K562 (cell line): ENCODE results near the gene SYTL2. TPM values are rescaled to one million over a fixed set of nuclear protein-coding genes. Genes with fewer than 3 reads are reported as not detected.

Experiments used
- CHD1 ChIP-seq: fragments of 200-600 bp; sonication (generic); IDR thresholded peaks from one replicate; pipeline ENCODE4 v1.6.1; 2012; ENCODE audit warnings: mild to moderate bottlenecking, moderate library complexity, low read length, inconsistent platforms
- CHD2 ChIP-seq: IDR thresholded peaks from 2 replicates; pipeline ENCODE4 v1.6.1; 2011; ENCODE audit warnings: low read depth, low read length
- CREB1 ChIP-seq, 2 experiments: sonication (generic) in 1 of 2; formaldehyde crosslinking in 1 of 2; IDR thresholded peaks; 2 replicates each; pipeline versions ENCODE4 v1.6.1 to v1.8.0; 2012 to 2022; ENCODE audit warnings: inconsistent platforms in 1 of 2, mild to moderate bottlenecking in 1 of 2, missing genetic modification reagents in 1 of 2, moderate library complexity in 1 of 2
- ELK1 ChIP-seq: sonication (generic); formaldehyde crosslinking; IDR thresholded peaks from 2 replicates; pipeline ENCODE4 v1.8.1; 2022; ENCODE audit warnings: missing genetic modification reagents
- ETS2 ChIP-seq: IDR thresholded peaks from 2 replicates; pipeline ENCODE4 v1.6.1; 2016; ENCODE audit warnings: borderline replicate concordance, missing genetic modification characterization, mild to moderate bottlenecking, moderate library complexity, missing compliant biosample characterization; ENCODE audit not compliant: poor library complexity, severe bottlenecking
- ETV5 ChIP-seq: sonication (generic); formaldehyde crosslinking; IDR thresholded peaks from 2 replicates; pipeline ENCODE4 v1.4.0; 2020; ENCODE audit warnings: low read depth, mild to moderate bottlenecking, missing genetic modification reagents
- ETV6 ChIP-seq, 3 experiments: fragments of 150-350 bp in 1 of 3; sonication (generic) in 1 of 3; formaldehyde crosslinking in 1 of 3; IDR thresholded peaks; 2 replicates each; pipeline versions ENCODE4 v1.6.1 to v1.8.0; 2014 to 2022; ENCODE audit warnings: borderline replicate concordance in 2 of 3, low read depth in 2 of 3, antibody characterized with exemption in 1 of 3, low read length in 1 of 3, mild to moderate bottlenecking in 1 of 3, missing genetic modification reagents in 1 of 3
- FUS ChIP-seq: fragments of 200-400 bp; formaldehyde crosslinking; optimal IDR thresholded peaks from 2 replicates; pipeline ENCODE3; 2017; ENCODE audit warnings: low read depth, low read length
- GABPB1 ChIP-seq: sonication (generic); formaldehyde crosslinking; IDR thresholded peaks from 2 replicates; pipeline ENCODE4 v1.8.0; 2022; ENCODE audit warnings: mild to moderate bottlenecking, missing genetic modification reagents
- HDAC2 ChIP-seq: fragments of 450-650 bp; IDR thresholded peaks from 2 replicates; pipeline ENCODE4 v1.6.1; 2016; ENCODE audit warnings: mild to moderate bottlenecking
- HMG20A ChIP-seq: fragments of 450-650 bp; formaldehyde crosslinking; conservative IDR thresholded peaks from 2 replicates; pipeline ENCODE4 v1.4.0; 2020; ENCODE audit warnings: mild to moderate bottlenecking, mixed read lengths
- KAT7 ChIP-seq: sonication (generic); formaldehyde crosslinking; IDR thresholded peaks from 2 replicates; pipeline ENCODE4 v1.8.0; 2022; ENCODE audit warnings: missing genetic modification reagents, mild to moderate bottlenecking, borderline replicate concordance
- NCOA4 ChIP-seq: fragments of 450-650 bp; IDR thresholded peaks from 2 replicates; pipeline ENCODE4 v1.6.1; 2018; ENCODE audit warnings: mild to moderate bottlenecking; ENCODE audit not compliant: partially characterized antibody
- NFE2 ChIP-seq: IDR thresholded peaks from 2 replicates; pipeline ENCODE4 v1.6.1; 2014; ENCODE audit warnings: antibody characterized with exemption, low read depth
- PHF8 ChIP-seq: fragments of 200-600 bp; sonication (generic); IDR thresholded peaks from 2 replicates; pipeline ENCODE4 v1.6.1; 2012; ENCODE audit warnings: mixed run types, mild to moderate bottlenecking, inconsistent platforms, low read length, moderate library complexity, borderline replicate concordance
- POLR2G ChIP-seq: fragments of 200-400 bp; formaldehyde crosslinking; IDR thresholded peaks from 2 replicates; pipeline ENCODE4 v1.6.1; 2017; ENCODE audit warnings: low read depth, mild to moderate bottlenecking, antibody characterized with exemption, low read length, moderate library complexity
- RB1 ChIP-seq: fragments of 450-650 bp; IDR thresholded peaks from 2 replicates; pipeline ENCODE4 v1.6.1; 2017; ENCODE audit warnings: low read depth, mild to moderate bottlenecking
- RFX1 ChIP-seq: fragments of 450-650 bp; IDR thresholded peaks from 2 replicates; pipeline ENCODE4 v1.6.1; 2016; ENCODE audit warnings: mild to moderate bottlenecking, moderate library complexity
- SMAD4 ChIP-seq: fragments of 250-450 bp; sonication (Bioruptor Pico); conservative IDR thresholded peaks from 2 replicates; pipeline ENCODE4 v1.8.0; 2021; ENCODE audit warnings: inconsistent platforms, mild to moderate bottlenecking, moderate library complexity
- SP1 ChIP-seq: sonication (generic); formaldehyde crosslinking; IDR thresholded peaks from 2 replicates; pipeline ENCODE4 v1.8.1; 2022; ENCODE audit warnings: mild to moderate bottlenecking, missing genetic modification reagents
- TBP ChIP-seq: optimal IDR thresholded peaks from 2 replicates; pipeline ENCODE3; 2011; ENCODE audit warnings: low read depth, low read length, improper control_type of control experiment
- THRA ChIP-seq: fragments of 450-650 bp; IDR thresholded peaks from 2 replicates; pipeline ENCODE4 v1.6.1; 2017; ENCODE audit warnings: mild to moderate bottlenecking, moderate library complexity
- ZBTB7A ChIP-seq: IDR thresholded peaks from 2 replicates; pipeline ENCODE4 v1.6.1; 2011; ENCODE audit warnings: low read depth, mild to moderate bottlenecking, low read length, moderate library complexity, borderline replicate concordance; ENCODE audit not compliant: control insufficient read depth
- ZNF124 ChIP-seq: sonication (generic); formaldehyde crosslinking; IDR thresholded peaks from 2 replicates; pipeline ENCODE4 v1.8.1; 2022; ENCODE audit warnings: missing genetic modification reagents
- ZNF217 ChIP-seq: sonication (generic); formaldehyde crosslinking; IDR thresholded peaks from 2 replicates; pipeline ENCODE4 v1.8.0; 2022; ENCODE audit warnings: mild to moderate bottlenecking, missing genetic modification reagents
- ZNF263 ChIP-seq: sonication (generic); formaldehyde crosslinking; IDR thresholded peaks from 2 replicates; pipeline ENCODE4 v1.8.0; 2022; ENCODE audit warnings: mild to moderate bottlenecking, missing genetic modification reagents, borderline replicate concordance
- ZNF282 ChIP-seq: sonication (generic); formaldehyde crosslinking; IDR thresholded peaks from 2 replicates; pipeline ENCODE4 v1.8.1; 2023; ENCODE audit warnings: missing genetic modification reagents
- polyA plus RNA-seq, 8 experiments: library from polyadenylated mRNA; depleted of rRNA in 4 of 8; stranded (reverse) in 5 of 8; unstranded in 3 of 8; fragments of >200 nt; fragmentation: Nextera tagmentation in 2 of 8; fragmentation: Illumina TruSeq in 1 of 8; extraction: Ambion mirVana in 2 of 8; extraction: Trizol in 1 of 8; gene quantifications; 2 replicates each; pipeline versions ENCODE4 v1.2.1 to v1.2.3, GENCODE V29; 2011 to 2014; ENCODE audit warnings: inconsistent platforms in 1 of 8, missing spikeins in 1 of 8
- total RNA-seq, 7 experiments: library from RNA; depleted of rRNA in 6 of 7; stranded (reverse); fragments of >200 nt in 6 of 7; fragmentation: Illumina TruSeq in 2 of 7; extraction: Trizol in 2 of 7; gene quantifications; 2 replicates each; pipeline versions ENCODE4 v1.2.1 to v1.2.3, GENCODE V29; 2011 to 2021; ENCODE audit warnings: low replicate concordance in 1 of 7

The SYTL2 gene
- total and polyA plus RNA-seq, 9 of the 15 experiments (the other 6 are each of a cell fraction or from before 2014, with no cell fraction given) = 0.05 to 0.57 (median 0.35) TPM

GRCh38 chr11:85854557-85855340, 43.8 kb upstream of the SYTL2 start (continued):
- TF ChIP-seq HDAC2 (peak; percentile 83; the same call in 1 of the 2 replicates), SP1 (CRISPR knock-in tag) (peak; percentile 74; the same call in 1 of the 2 replicates), ZNF217 (CRISPR knock-in tag) (no peak), ETV6 (IDR thresholded peaks at IDR 0.05; ENCODE audit: borderline replicate concordance in 1 of 2, low read depth in 2 of 2, low read length in 1 of 2) (no peak), ETV6 (CRISPR knock-in tag; IDR thresholded peaks at IDR 0.05; ENCODE audit: borderline replicate concordance) (no peak), GABPB1 (CRISPR knock-in tag) (peak; percentile 80), ZNF124 (CRISPR knock-in tag) (no peak), ZNF263 (CRISPR knock-in tag) (peak; percentile 84), SMAD4 (peak; percentile 65; the same call in 1 of the 2 replicates), ZBTB7A (peak; percentile 27; the same call in 1 of the 2 replicates), ZNF282 (CRISPR knock-in tag) (no peak; the same call in 1 of the 2 replicates), KAT7 (CRISPR knock-in tag) (0 out of 2 replicates have a peak, but pooled peaks have one; percentile 75), CHD2 (peak; percentile 49; the same call in 1 of the 2 replicates), ETV5 (CRISPR knock-in tag) (peak; percentile 77; the same call in 1 of the 2 replicates), PHF8 (peak; percentile 74; the same call in 1 of the 2 replicates), CHD1 (no peak), RB1 (peak; percentile 95), NCOA4 (no peak), POLR2G (peak; percentile 86), FUS (peak; percentile 40), TBP (peak; percentile 43), ELK1 (CRISPR knock-in tag) (no peak), ETS2 (no peak), THRA (no peak), CREB1 (IDR thresholded peaks at IDR 0.05) (peak; percentile 23; the same call in 1 of the 2 replicates), CREB1 (CRISPR knock-in tag; IDR thresholded peaks at IDR 0.05) (peak; percentile 47; the same call in 1 of the 2 replicates), NFE2 (no peak), HMG20A (CRISPR knock-in tag) (no peak), RFX1 (peak; percentile 85)
